GM12873 (cell line): ENCODE data around the gene ANKS1B.

Experiments
- TF ChIP-seq, protein P1 (sequence below): IDR thresholded peaks from 2 replicates; pipeline ENCODE4 v1.5.1; 2012; ENCODE audit warnings: low read depth, mild to moderate bottlenecking, moderate library complexity, low read length, control low read depth; ENCODE audit not compliant: insufficient read depth; ENCODE audit errors: missing control alignments

Gene ANKS1B

DNA sequence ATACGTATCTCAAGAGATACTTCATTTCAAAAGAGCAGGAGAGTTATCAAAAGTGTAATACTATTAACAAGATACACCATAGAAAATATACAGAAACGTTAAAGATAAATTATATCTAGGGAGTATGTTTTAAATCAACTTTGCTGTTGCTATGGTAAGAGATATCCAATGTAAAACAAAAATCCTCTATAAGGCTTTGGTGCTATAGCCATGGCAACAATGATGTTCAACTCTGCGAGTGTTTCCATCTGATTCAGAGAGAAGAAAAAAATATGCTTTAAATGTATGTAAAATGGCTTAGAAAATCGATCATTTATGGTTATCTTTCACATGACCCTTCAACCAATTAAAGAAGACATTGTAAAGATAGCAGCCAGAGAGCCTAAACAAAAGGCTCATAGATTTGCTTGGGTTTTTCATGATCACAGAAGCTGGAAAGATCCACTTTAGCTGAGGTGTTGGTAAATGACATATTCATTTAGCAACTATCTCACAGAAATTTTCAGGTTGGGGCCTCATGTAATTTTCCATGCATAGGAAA is 724.2 kb downstream of the ANKS1B start:
- TF ChIP-seq, protein P1, sequence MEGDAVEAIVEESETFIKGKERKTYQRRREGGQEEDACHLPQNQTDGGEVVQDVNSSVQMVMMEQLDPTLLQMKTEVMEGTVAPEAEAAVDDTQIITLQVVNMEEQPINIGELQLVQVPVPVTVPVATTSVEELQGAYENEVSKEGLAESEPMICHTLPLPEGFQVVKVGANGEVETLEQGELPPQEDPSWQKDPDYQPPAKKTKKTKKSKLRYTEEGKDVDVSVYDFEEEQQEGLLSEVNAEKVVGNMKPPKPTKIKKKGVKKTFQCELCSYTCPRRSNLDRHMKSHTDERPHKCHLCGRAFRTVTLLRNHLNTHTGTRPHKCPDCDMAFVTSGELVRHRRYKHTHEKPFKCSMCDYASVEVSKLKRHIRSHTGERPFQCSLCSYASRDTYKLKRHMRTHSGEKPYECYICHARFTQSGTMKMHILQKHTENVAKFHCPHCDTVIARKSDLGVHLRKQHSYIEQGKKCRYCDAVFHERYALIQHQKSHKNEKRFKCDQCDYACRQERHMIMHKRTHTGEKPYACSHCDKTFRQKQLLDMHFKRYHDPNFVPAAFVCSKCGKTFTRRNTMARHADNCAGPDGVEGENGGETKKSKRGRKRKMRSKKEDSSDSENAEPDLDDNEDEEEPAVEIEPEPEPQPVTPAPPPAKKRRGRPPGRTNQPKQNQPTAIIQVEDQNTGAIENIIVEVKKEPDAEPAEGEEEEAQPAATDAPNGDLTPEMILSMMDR, result no peak

DNA sequence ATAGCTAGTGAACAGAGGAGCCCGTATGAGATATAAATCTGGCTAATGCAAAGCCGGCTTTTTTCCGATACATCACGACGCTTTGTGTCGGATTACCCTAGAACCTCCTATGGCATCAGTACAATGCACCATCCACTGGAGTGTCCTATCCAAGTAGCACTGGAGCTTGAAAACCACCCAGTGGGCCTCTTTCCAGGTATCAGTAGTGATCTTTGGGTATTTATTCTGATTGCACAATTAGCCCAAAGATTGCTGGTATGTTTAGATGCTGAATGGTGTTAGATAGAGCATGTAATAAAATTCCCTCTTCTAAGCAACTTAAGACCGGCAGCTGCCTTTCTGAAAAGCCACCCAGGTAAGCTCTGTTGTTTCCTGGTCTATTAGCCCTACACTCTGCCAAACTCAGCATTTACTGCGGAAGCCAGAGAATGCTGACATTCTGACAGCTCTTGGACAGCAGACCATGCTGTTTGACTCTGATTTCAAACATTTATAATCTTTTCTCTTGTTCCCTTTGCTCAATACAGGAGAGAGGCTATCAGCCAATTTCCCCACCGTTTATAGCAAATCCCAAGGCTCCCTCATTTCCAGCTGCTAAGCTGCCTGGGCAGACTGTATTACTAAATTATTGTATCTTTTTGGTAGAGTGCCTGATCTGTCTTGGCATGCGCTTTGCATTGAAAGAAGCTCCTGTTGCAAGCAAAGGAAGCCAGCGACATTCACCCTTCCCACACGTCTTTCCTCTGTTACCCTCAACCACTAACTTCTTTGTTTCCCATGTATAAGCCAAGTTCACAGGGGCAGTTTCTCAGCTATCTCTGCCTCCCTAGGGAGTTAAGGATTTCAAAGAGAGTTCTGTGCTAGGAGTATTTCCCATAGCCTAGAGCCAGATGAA is 725.4 kb downstream of the ANKS1B start:
- TF ChIP-seq, protein P1, result no peak

DNA sequence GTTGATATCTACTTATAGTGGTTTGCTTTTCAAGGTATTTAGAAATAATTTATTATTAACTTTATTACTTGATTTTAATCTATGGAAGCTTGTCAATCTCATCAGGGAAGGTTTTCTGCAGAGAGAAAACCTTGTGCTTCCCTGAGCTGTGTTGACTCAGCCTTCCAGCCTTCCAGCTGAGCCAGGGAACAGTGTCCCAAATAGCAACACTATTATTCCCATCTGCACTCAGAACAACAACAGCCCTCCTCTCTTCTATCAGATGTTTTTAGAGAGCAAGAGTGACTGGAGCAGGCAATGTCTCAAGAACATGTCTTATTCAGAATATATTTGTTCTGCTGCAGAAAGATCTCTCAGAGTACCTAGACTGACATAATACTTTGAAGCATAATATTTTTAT is 727.1 kb downstream of the ANKS1B start:
- TF ChIP-seq, protein P1, result no peak

DNA sequence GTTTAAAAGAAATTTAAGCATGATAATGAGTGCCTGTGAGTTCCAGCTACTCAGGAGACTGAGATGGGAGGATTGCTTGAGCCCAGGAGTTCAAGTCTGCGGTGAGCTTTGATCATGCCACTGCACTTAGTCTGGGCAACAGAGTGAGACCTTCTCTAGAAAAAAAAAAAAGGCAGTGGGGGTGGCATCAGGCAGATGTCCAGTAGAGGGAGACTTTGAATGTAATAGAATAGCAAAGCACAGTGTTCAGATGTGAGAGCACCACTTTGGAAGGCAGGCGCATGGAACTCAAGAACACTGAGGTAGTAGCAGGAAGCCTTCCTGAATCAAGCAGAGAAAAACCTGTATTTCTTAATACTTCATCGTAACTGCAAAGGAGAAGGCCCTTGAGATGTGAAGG is 731.7 kb downstream of the ANKS1B start:
- TF ChIP-seq, protein P1, result peak; percentile 28

DNA sequence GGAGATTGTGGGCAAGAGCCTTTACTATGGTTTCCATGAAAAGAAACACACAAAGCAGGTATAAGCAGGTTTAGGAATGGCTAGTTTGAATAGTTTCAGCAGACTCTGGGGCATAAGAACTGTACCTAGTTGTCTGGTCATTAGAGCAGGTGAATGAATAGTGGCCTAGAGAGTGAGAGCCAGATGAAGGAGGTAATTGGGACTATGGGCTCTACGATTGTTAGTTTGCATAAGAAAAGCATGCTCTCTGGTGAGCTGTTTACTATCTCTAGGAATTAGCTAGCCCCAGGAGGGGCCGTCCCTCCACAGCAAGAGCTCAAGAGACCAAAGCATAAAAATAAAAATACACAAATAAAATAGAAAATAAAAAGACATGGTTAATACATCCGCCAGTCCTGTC is 734.6 kb downstream of the ANKS1B start:
- TF ChIP-seq, protein P1, result no peak

DNA sequence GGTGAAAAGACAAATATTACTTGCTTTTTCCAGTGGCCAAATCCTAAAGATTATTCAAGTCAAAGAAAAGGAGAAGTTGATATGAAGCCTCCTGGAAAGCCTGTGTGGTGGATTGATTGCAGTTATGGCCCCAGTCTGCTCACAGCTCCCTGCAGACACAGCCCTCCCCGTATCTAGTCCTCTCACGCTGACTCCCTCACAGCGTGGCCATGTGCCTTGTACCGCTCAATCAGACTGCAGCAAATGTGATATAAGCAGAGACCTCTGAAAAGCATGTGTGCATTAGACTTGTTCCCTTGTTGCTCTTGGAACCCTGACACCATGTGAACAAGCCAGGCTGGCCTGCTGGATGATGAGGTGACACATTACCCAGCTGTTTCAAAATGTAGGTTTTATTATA is 735.2 kb downstream of the ANKS1B start:
- TF ChIP-seq, protein P1, result no peak

DNA sequence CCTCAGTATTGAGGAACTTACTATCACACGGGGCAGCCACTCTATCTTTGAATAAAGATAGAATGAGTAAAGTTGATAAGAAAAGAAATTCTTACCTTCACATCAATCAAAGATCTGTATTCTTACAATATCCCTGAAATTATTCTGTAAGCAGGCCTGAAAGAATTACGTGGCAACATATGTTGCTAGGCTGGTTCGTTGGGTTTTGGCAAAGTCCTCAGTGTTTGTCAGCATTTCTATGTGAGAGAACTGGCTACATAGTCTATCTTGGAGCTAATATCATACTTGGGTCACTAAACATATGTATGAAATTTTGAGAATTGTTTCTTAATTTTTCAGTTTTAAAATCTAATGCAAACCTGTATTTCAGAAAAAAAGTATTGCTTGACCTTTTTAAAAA is 749.4 kb downstream of the ANKS1B start:
- TF ChIP-seq, protein P1, result no peak
